ENCODE measurements around the gene MYO9B.

GRCh38 chr19:17229890-17230289, 154.3 kb downstream of the MYO9B start:
- TF ChIP-seq, protein P1, sequence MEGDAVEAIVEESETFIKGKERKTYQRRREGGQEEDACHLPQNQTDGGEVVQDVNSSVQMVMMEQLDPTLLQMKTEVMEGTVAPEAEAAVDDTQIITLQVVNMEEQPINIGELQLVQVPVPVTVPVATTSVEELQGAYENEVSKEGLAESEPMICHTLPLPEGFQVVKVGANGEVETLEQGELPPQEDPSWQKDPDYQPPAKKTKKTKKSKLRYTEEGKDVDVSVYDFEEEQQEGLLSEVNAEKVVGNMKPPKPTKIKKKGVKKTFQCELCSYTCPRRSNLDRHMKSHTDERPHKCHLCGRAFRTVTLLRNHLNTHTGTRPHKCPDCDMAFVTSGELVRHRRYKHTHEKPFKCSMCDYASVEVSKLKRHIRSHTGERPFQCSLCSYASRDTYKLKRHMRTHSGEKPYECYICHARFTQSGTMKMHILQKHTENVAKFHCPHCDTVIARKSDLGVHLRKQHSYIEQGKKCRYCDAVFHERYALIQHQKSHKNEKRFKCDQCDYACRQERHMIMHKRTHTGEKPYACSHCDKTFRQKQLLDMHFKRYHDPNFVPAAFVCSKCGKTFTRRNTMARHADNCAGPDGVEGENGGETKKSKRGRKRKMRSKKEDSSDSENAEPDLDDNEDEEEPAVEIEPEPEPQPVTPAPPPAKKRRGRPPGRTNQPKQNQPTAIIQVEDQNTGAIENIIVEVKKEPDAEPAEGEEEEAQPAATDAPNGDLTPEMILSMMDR (conservative IDR thresholded peaks at IDR 0.05; ENCODE audit: low read depth, low read length), result no peak
- no peak for TF ChIP-seq EZH2 (IDR thresholded peaks at IDR 0.05; ENCODE audit: low read length, unreplicated experiment)
